Vagina (tissue), 2 donors: ENCODE measurements around the gene CAVIN3.

Source experiments
- CTCF ChIP-seq, 3 experiments: fragments of 450-650 bp in 2 of 3; fragments of 200-600 bp in 1 of 3; sonication (generic) in 1 of 3; IDR thresholded peaks; one replicate each; pipeline ENCODE4 v1.5.1; 2017 to 2019; ENCODE audit warnings: antibody characterized with exemption in 3 of 3, mild to moderate bottlenecking in 2 of 3, moderate library complexity in 2 of 3
- POLR2A ChIP-seq, 2 donors: fragments of 450-650 bp; IDR thresholded peaks; one replicate each; pipeline ENCODE4 v1.6.1; 2017; ENCODE audit warnings: antibody characterized with exemption in 2 of 2, mild to moderate bottlenecking in 2 of 2, moderate library complexity in 2 of 2
- POLR2AphosphoS5 ChIP-seq, 2 donors: sonication (generic); formaldehyde crosslinking; IDR thresholded peaks; one replicate each; pipeline ENCODE4 v1.9.0; 2017; ENCODE audit warnings: antibody characterized with exemption in 2 of 2, mild to moderate bottlenecking in 2 of 2, low read depth in 1 of 2; ENCODE audit not compliant: insufficient read depth in 1 of 2

DNA sequence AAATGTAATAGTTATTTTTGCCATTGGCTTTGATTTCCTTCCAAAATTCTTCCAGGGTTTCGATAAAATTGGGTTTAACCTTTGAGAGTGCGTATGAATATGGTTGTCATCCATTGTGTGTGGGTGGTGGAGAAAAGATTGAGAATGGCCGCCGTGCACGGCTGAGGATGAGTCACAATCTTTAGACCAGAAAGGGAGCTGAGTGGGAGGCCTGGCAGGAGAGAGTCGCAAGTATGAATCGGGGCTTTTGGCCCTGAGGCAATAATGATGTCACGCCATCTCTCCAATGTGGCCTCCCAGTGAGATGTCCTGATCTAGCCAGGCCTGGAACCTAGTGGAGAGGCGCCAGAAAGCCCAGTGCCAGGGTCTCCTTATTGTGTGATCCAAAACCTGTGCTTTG is 36.9 kb upstream of the CAVIN3 start:
- no peak for TF ChIP-seq CTCF (IDR thresholded peaks at IDR 0.05)
- no peak for TF ChIP-seq POLR2A (IDR thresholded peaks at IDR 0.05)
- peak in 1 of 2 donors; percentile 35 for TF ChIP-seq POLR2AphosphoS5 (IDR thresholded peaks at IDR 0.05; ENCODE audit: insufficient read depth in 1 of 2, low read depth in 1 of 2)
